Measurements from ENCODE around the gene ACER2.
A peak's percentile ranks its signal among the peaks of the same experiment; 100 is the strongest.

The ACER2 gene

DNA sequence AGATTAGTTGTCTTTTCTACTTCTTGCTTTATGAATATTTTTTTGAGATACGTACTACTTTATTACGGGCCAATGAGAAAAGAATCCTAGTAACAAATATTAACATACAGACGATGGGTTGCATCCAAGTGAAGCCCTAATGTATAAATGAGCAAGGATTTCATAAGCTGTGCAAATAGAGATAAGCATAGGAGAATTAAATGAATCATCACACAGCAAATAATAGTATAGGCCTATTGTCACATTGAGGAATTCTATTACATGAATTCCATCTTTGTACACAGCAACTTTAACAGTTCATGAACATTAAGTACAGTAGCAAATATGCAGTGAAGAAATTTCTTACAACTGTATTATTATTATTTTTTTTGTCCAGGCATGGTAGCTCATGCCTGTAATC lies 78.0 kb downstream of the ACER2 start:
- DNase-seq (ENCODE audit: low read depth in 2 of 2) = no peak

DNA sequence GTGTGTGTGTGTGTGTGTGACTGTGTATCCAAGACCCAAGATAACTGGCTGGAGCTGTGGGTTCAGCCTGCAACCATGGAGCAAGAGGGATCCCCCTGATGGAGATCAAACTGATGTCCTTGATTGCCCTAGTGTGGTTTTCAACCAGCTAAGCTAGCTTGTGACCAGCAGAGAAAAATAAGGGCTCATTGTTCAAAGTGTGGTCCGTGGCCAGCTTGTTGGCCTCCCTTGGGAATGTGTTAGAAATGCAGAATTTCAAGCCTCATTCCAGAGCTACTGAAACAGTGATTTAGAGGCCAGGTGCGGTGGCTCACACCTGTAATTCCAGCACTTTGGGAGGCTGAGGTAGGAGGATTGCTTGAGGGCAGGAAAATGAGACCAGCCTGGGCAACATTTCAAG lies 79.9 kb downstream of the ACER2 start:
- no peak for DNase-seq (ENCODE audit: low read depth in 2 of 2)

DNA sequence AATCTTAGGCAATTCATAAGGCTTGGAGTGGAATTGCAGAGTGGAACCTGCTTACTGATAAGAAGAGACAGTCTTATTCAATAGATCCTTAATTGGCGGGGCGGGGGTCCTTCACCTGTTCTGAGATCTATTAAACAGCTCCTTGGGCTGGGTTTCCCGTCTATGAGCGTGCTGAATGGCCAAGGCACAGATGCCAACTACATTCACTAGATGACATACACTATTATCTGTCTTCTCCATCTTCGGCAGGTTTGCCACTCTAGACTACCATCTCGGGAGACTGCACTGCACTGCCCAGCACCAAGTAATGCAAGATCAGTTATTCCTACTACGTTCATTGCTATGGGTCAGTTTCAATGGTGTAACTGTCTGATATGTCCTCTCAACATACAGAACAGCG lies 81.5 kb downstream of the ACER2 start:
- no peak for DNase-seq (ENCODE audit: low read depth in 2 of 2)

DNA sequence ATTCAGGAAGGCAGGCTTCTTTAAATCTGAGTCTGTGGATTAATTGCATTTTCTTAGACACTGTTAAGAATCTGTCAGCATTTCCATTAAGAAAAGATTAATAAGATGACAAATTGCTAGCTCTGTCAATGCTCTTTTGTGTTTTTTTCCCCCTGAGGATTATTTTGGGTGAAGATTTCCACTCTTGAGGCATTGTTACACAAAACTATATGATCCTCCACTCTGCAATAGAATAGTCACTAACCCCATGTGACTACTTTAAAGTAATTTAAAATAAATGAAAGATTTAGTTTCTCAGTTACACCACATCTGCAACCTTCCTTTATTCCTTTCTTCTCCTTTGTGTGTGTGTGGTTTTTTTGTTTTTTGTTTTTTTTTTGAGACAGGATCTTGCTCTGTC lies 82.0 kb downstream of the ACER2 start:
- no peak for DNase-seq (ENCODE audit: low read depth in 2 of 2)

DNA sequence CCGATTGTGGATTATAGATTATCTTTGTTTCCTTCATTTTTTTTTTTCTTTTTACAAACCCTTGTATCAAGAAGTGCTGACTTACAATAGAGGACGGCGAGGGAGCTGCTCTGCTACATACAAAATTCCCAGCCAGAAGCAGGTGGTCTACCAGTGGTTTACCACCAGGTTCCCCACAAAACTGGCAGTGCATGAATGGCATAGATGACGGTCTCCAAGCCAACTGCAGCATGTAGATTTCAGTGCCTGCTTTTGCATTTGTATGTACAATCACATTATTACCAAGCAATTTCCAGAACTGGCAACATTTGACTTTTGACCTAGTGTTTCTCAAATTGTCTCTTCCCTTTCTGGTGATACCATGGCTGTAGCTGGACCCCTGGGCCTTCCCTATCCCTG lies 84.0 kb downstream of the ACER2 start:
- no peak for DNase-seq (ENCODE audit: low read depth in 2 of 2)

DNA sequence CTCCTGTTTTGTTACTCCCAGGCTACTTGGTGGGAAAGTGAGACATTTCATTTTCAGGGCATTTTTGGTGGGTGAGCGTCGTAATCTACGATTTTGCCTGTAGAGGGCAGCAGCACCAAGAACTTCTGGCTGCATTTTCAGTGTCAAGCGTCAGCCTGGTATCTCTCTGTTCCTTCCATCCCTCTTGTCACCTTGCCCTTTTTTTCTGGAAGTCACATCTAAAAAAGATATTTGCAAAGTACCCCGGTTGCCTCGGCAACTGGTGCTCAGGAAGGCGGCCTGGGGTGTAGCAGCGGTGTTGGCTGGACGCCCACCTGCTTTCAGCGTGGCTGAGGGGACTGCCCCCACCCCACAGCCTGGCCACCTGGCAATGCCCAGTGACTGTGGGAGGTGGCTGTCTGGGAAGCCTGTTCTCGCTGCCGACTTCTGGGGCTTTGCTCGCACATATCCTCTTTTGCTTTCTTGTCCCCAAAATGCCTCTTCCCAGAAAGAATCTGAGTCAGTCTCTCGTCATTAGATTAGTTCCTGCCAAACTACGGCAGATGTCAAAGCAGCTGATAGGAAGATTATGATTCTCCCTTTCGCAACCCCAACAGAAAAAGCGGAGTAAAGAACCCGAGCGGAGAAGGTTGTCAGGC lies 84.5 kb downstream of the ACER2 start:
- peak; percentile 16 to 23 for DNase-seq (ENCODE audit: low read depth in 2 of 2)

DNA sequence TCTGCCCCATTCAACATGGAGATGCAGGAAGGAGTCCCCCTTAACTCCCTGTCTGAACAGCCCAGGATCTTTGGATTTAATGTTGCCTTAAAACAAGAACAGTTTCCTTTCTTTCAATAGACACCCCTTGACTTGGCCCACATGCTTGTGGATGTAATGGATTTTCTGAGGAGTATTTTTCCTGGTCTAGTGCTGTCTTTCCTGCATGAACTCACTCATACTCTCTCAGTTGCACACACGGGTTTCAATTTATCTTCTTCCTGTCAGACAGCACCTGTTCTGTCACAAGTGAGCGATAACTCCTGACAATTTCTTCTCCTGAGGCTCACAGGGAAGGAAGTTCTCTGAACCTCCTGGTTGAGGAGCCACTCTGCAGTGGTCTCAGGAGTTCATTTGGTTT lies 85.1 kb downstream of the ACER2 start:
- DNase-seq (ENCODE audit: low read depth in 2 of 2) = no peak

DNA sequence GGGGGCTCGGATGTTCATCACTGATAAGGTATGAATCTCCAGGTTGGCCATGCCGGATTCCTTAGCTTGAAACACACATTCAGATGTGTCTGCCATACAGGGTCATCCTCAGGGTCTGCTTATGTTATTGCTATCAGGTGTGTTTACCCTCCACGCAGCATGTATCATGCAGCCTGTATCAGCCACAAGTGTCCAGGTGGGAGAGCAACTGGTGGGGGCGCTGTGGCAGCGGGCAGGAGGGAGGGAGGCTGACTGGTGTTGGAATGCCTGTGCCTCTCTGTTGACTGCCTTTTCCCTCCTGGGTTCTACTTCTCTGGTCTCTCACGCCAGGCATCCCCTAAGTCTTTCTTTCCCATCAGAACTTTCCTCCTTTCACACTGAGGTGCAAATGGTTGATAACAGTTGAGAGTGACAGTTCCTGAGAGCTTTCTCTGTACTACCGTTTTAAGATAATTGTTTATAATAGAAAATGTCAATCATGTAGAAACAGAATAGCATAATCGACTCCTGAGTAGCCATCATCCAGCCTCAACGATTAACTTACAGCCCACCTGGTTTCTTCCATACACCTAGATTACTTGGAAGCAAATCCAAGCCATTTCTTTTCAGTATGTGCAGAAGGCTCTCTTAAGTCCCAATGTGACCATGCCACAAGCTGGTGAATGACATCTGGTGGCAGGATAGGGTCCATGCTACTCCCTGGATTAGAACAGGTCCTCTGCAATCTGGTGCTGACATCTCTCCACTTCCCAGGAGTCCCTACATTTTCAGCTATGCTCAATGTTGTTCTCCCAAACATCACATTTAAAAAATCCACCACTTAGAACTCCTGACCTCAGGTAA lies 86.6 kb downstream of the ACER2 start:
- no peak for DNase-seq (ENCODE audit: low read depth in 2 of 2)

DNA sequence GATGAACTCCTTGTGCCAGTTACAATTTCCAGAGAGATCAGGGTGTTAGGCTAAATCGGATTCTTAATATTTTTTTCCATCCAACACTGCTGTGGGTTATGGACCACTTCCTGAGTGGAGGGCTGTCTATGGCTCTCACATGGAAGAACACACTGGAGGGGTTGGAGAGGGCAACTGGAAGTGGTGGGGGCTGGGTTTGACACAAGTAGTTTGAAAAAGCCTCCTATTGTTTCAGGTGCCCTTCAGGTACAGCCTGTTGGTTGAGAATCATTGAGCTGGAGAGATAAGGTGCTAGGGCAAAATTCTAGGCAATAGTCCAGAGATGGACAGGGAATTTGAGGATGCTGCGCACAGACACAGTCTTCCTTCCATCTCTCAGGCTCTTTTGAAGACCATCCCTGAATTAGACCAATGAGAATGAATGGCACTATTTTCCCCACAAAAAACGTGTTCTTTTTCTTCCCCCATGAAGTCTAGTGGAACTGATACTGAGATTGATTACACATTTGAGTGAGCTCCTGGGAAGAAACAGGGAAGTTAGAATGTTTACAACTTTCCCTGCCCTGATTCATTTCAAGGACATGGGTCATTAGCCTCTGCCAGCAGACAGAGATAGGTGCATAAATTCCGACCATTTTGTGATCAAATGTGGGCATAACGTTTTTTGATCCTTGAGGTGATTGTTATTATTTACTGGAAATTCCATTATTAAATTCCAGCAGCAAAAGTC lies 87.7 kb downstream of the ACER2 start:
- no peak for DNase-seq (ENCODE audit: low read depth in 2 of 2)

DNA sequence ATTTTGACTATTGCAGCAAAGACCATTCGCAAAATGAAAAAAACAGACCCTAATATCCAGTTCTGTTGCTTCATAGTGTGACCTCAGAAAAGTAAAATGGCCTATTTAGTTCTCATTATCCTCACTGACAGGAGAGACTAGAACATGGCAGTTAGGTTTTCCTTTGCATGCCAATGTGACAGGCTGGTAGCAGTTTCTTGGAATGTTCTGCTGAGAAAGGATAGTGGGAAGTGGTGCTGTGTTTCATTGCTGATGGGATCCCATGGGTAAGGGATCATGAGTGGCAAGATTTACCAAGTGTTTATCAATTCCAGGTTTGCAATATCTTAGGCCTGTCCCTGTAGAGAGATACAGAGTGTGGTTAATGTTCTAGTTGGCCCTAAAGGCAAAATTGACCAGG lies 88.5 kb downstream of the ACER2 start:
- DNase-seq (ENCODE audit: low read depth in 2 of 2) = no peak

DNA sequence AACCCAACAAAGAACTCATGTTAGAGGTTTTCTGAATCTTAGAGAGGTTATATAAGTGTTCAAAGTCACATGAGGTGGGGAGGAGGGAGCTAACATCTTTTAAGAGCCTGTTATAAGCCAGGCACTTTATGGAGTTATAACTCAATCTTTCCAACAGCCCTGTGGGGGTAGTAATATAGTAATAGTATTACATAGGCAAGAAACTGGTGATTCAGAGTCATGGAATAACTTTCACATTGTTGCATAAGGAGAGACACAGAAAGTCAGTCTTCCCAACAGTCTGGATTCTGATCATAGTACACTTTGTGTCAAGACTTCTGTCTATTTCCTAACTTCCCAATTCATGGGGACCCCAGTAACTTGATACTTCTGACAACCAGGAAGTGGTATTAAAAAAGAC lies 89.2 kb downstream of the ACER2 start:
- DNase-seq (ENCODE audit: low read depth in 2 of 2) = no peak

Data from stimulated activated CD4-positive, alpha-beta T cell treated with anti-CD3 and anti-CD28 coated beads, Interleukin-4, amount 100 ng/mL, for 48 hours (primary cell).